ENCODE data around the gene MALAT1.
"Not testable (repeated sequence)": the region's sequence is repeated elsewhere in the genome, so short reads cannot be mapped to it uniquely, and the experiment has no call there.

MALAT1 gene

GRCh38 chr11:65522718-65523630 lies 24.1 kb downstream of the MALAT1 start:
- not testable (repeated sequence) for DNase-seq

DNA sequence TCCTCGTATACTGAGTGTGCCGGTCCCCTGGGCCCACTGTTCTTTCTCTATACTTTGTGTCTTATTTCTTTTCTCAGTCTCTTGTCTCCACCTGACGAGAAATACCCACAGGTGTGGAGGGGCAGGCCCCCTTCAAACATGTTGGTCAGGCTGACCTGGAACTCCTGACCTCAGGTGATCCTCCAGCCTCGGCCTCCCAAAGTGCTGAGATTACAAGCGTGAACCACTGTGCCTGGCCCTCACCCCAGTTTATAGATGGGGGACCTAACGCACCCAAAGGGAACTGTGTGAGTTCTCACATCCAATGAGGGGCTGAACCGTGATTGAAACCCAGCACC lies 24.8 kb downstream of the MALAT1 start:
- not testable (repeated sequence) for DNase-seq

GRCh38 chr11:65524014-65524740 lies 25.3 kb downstream of the MALAT1 start:
- no peak for DNase-seq

DNA sequence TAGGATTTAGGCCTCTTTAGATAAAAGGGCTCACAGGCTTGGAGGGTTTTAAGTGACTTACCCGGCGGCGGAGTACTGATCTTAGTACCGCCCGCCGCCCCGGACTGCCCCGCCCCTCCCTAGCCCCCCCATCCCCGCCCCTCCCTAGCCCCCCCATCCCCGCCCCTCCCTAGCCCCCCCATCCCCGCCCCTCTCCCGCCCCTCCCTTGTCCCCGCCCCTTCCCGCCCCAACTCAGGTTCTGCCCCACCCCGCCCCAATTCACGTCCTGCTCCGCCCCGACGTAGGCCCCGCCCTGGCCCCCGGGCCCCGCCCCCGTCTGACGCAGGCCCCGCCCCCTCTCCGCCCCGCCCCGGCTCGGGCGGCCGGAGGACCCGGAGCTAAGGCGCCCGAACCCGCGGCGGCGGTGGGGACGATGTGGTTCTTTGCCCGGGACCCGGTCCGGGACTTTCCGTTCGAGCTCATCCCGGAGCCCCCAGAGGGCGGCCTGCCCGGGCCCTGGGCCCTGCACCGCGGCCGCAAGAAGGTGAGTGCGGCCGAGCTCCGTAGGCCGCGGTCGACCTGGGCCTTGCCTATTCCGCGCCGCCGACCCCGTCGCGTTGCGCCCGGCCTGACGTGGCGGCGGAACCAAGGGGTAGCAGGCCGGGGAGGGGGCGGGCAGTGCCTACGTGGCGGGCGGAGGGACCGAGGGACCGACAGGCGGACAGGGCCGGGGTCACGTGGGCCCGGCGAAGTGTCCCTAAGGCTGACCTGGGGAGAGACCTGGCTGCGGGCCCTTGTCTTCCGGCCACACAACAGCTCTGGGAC lies 26.1 kb downstream of the MALAT1 start, which contains the start of gene SCYL1:
Gene SCYL1, plus strand, starts transcription at position 343 of the 805 bp plus-strand sequence. Its CDS starts 71 bp downstream, at position 414.
- DNase-seq = peak; percentile 67

DNA sequence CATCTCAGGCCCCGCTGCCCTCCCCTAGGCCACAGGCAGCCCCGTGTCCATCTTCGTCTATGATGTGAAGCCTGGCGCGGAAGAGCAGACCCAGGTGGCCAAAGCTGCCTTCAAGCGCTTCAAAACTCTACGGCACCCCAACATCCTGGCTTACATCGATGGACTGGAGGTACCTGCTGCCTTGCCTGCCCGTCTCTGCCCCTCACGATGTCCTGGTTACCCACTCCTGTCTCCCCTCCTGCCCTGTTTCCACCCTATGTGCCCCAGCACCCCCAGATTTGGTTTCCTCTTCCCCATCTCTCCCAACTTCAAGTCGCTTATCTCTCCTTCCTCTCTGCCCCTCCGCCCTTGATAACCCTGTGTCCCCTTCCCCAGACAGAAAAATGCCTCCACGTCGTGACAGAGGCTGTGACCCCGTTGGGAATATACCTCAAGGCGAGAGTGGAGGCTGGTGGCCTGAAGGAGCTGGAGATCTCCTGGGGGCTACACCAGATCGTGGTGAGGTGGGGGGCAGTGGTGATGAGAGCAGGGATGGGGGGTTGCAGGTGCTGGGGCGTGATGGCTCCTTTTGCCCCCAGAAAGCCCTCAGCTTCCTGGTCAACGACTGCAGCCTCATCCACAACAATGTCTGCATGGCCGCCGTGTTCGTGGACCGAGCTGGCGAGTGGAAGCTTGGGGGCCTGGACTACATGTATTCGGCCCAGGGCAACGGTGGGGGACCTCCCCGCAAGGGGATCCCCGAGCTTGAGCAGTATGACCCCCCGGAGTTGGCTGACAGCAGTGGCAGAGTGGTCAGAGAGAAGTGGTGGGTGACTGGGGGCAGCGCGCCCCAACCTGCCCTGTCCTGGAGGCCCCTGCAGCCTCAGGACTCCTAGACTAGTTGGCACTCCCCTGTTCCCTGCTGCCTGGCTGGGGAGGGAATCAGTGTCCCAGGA lies 27.0 kb downstream of the MALAT1 start:
- peak; percentile 17 for DNase-seq

GRCh38 chr11:65526744-65527143 lies 27.9 kb downstream of the MALAT1 start:
- DNase-seq = no peak

DNA sequence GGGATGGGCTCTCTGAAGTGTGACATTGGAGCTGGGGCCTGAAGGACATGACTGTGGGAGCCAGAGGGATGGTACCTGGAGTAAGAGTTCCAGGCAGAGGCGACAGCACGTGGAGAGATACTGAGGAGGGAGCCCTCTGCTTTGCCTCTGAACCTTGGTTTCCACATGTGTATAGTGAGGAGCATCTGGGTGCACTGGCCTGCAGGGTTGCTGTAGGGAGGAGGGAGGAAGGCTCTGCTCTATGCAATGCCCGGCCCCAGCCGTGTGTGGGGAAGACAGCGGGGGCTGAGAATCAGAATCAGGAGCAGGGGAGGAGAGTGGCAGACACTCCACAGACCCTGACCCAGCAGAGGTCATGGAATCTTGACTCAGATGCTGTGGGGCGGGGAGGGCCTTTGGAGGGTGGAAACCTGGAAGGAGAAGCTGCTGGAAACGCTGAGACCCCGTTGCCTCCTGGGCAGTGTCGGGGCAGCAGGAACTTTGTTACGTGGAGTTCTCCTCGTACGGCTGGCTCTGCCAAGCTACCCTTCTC lies 30.0 kb downstream of the MALAT1 start:
- DNase-seq = no peak

GRCh38 chr11:65529475-65530156 lies 30.8 kb downstream of the MALAT1 start:
- no peak for DNase-seq

- no peak for DNase-seq
Measured at GRCh38 chr11:65530157-65530496, 31.3 kb downstream of the MALAT1 start.

- no peak for DNase-seq
Measured at GRCh38 chr11:65532388-65533064, 33.7 kb downstream of the MALAT1 start.

- DNase-seq = no peak
Measured at GRCh38 chr11:65535102-65535501, 36.3 kb downstream of the MALAT1 start.

DNA sequence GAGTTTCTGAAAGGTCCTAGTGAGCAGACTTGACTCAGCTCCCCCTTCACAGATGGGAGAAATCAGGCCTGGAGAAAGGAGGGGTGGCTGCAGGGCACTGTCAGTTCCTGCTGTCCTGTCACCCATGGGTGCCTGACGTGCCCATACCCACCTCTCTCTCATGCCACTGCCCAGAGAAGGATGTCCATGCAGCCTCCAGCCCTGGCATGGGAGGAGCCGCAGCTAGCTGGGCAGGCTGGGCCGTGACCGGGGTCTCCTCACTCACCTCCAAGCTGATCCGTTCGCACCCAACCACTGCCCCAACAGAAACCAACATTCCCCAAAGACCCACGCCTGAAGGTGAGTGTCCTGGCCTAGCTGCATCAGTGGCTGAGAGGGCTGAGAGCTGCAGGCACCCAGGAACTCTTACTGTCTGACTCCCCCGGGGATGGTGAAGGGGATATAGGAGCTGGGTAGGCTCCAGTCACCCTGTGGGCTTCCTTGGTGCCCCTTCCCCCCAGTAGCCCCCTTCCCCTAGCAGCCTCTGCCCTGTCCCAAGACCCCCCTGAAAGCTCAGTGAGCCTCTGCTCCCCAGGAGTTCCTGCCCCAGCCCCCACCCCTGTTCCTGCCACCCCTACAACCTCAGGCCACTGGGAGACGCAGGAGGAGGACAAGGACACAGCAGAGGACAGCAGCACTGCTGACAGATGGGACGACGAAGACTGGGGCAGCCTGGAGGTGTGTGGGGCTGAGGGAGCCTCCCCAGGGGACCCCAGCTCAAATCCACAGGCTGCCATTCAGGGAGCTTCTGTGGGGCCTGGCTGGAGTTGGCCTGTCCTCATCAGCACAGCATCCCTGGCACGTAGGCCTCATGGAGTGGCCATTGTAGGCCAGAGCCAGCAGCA lies 37.8 kb downstream of the MALAT1 start:
- no peak for DNase-seq

GRCh38 chr11:65537296-65537597 lies 38.4 kb downstream of the MALAT1 start:
- DNase-seq = no peak

- no peak for DNase-seq
Measured at GRCh38 chr11:65537620-65538231, 38.9 kb downstream of the MALAT1 start.

GRCh38 chr11:65538232-65538914 lies 39.5 kb downstream of the MALAT1 start:
- DNase-seq = no peak

DNA sequence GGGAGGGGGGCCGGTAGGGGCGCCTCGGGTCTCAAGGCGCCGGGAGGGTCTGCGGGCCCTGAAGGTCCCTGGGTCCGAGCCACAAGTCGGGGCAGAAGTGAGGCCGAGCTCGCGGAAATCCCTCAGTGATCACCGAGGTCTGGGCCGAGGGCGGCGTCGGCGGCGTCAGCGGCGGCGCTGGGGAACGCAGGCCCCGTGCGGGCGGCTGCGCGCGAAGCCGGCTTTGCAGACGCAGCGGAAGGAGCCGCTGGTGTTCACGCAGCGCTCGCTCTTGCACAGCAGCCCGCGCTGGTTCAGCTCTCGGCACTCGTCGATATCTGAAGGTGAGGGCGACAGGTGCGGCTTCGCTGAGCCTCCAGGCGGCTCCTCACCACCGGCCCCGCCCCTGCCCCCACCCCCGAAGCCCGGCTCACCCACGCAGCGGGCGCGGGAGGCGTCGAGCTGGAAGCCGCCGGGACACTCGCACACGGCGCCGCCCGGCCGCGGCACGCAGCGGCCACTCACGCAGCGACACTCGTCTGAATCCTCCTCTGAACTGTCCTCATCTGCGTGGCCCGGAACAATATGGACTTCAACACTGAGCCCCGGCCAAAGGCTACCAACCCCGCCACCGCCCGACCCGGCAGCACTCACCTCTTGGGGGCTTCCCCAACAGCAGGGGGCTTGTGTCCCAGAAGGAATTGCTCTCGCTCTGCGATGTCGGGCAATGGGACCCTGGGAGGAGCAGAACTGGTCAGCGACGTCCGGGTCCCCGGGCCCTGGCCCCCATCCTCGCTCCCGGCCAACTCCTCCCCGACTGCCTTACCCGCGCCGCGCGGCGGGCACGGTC lies 40.3 kb downstream of the MALAT1 start:
- DNase-seq = no peak

DNA sequence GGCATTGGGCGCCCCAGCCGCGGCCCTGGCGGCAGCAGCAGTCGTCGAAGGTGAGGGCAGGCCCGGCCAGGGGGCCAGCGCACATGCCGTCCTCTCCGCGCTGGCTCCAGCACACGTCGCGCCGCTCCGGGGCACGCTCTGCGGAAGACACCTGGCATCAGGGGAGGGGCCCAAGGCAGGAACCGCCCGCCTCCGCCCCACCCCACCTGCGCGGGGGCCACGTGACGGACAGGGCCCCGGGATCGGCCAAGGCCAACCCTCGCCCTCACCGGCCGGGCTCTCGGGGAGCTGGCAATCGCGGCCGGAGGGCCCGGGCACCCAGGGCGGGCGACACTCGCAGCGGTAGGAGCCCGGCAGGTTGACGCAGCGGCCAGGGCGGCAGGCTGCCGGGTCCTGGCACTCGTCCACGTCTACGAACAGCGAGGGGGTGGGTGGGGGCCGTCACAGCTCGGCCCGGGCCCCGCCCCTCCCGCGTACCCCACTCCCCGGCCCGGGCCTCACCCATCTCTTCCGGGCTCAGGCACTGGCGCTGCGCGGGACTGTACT lies 41.0 kb downstream of the MALAT1 start:
- no peak for DNase-seq
